ENCODE results near the gene FCAR. TPM values are rescaled to one million over a fixed set of nuclear protein-coding genes. Genes with fewer than 3 reads are reported as not detected.
A peak's percentile ranks its signal among the peaks of the same experiment; 100 is the strongest.
"Not testable (repeated sequence)": the region's sequence is repeated elsewhere in the genome, so short reads cannot be mapped to it uniquely, and the experiment has no call there.

FCAR gene
- polyA plus RNA-seq (2013) = not detected in 2 replicates

DNA sequence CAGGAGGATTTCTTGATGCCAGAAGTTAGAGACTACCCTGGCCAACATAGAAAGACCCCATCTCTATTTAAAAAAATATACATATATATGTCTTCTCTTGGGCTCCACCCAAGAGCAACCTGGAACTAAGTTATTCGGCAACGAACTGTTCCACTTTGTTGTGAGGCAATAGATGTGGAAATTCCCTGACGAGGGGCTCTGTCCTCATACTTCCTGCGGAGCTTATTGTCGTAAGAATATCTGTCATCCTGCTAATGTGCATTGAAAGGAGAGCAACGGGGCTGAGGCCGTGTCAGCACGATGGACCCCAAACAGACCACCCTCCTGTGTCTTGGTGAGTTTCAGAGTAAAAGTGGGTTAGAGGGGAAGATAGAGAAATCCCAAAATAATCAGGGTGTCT is at the start of gene FCAR:
Gene FCAR (plus strand): TSS at position 246 of the 400 bp plus-strand sequence. CDS start 55 bp downstream, at position 301.
- no peak within 1 kb of the TSS for H2BK120ac ChIP-seq (ENCODE audit: insufficient read depth, low read length, poor library complexity)
- H3K4me3 ChIP-seq (ENCODE audit: low read depth, low read length) = no peak within 1 kb of the TSS
- no peak within 1 kb of the TSS for H4K12ac ChIP-seq (ENCODE audit: low read depth, low read length)
- no peak within 1 kb of the TSS for H3K14ac ChIP-seq (ENCODE audit: low read length)
- H2AK5ac ChIP-seq (ENCODE audit: low read length) = no peak within 1 kb of the TSS
- H3K4ac ChIP-seq (ENCODE audit: low read depth, low read length) = no peak within 1 kb of the TSS
- no peak within 1 kb of the TSS for H3K4me2 ChIP-seq (ENCODE audit: low read length)
- no peak within 1 kb of the TSS for H3K27ac ChIP-seq (ENCODE audit: low read depth, low read length)
- H3K27me3 ChIP-seq (ENCODE audit: insufficient read depth, low read length) = no peaks in the 10 kb centered on the region
- H3K9me3 ChIP-seq (ENCODE audit: insufficient read depth, low read depth, low read length) = peaks cover 3% of the 10 kb centered on the region
- H4K8ac ChIP-seq (ENCODE audit: low read depth, low read length) = no peak within 1 kb of the TSS
- H3K79me1 ChIP-seq (ENCODE audit: low read length) = no peaks in the 10 kb centered on the region
- no peak within 1 kb of the TSS for H4K91ac ChIP-seq (ENCODE audit: low read depth, low read length)
- DNase-seq = peak; percentile 7 to 30
- no peaks in the 10 kb centered on the region for H3K36me3 ChIP-seq (ENCODE audit: control insufficient read depth in 1 of 2, insufficient read depth in 2 of 2, low read length in 2 of 2)
- H3K23ac ChIP-seq (ENCODE audit: low read length) = no peak within 1 kb of the TSS
- no peak within 1 kb of the TSS for H2BK5ac ChIP-seq (ENCODE audit: low read depth, low read length, poor library complexity)
- H3K79me2 ChIP-seq (ENCODE audit: control insufficient read depth, insufficient read depth, low read length, poor library complexity) = no peaks in the 10 kb centered on the region
- H3K18ac ChIP-seq (ENCODE audit: low read length) = no peak within 1 kb of the TSS
- H3K4me1 ChIP-seq (ENCODE audit: control insufficient read depth in 1 of 2, insufficient read depth in 2 of 2, low read length in 2 of 2) = no peaks in the 10 kb centered on the region
- no peak within 1 kb of the TSS for H2AFZ ChIP-seq (ENCODE audit: insufficient read depth, low read length, poor library complexity)
- H3K9ac ChIP-seq (ENCODE audit: low read length) = no peak within 1 kb of the TSS
- no CpG with 5 or more reads among the region's 8 CpGs for WGBS (ENCODE audit: extremely low coverage, insufficient coverage, insufficient read length)
- no peak within 1 kb of the TSS for H2BK12ac ChIP-seq (ENCODE audit: low read length)

DNA sequence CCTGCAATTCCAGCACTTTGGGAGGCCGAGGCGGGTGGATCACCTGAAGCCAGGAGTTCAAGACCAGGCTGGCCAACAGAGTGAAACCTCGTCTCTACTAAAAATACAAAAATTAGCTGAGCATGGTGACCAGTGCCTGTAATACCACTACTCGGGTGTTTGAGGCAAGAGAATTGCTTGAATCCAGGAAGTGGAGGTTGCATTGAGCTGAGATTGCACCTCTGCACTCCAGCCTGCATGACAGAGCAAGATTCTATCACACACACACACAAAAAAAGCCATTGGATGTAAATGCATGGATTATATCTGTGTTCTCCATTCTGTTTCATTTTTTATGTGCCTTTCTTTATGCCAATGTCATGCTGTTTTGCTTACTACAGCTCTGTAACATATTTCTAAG is 49.6 kb upstream of the FCAR start:
- peaks cover 14% of the 10 kb centered on the region for H3K9me3 ChIP-seq (ENCODE audit: insufficient read depth, low read depth, low read length)
- WGBS (ENCODE audit: extremely low coverage, insufficient coverage, insufficient read length) = no CpG with 5 or more reads among the region's 4 CpGs
- not testable (repeated sequence) for H2BK120ac ChIP-seq (ENCODE audit: insufficient read depth, low read length, poor library complexity); H4K12ac ChIP-seq (ENCODE audit: low read depth, low read length); DNase-seq; H2BK12ac ChIP-seq (ENCODE audit: low read length); H2AFZ ChIP-seq (ENCODE audit: insufficient read depth, low read length, poor library complexity); H3K14ac ChIP-seq (ENCODE audit: low read length); H2AK5ac ChIP-seq (ENCODE audit: low read length); H3K4me1 ChIP-seq (ENCODE audit: control insufficient read depth in 1 of 2, insufficient read depth in 2 of 2, low read length in 2 of 2); H4K91ac ChIP-seq (ENCODE audit: low read depth, low read length); H3K4me2 ChIP-seq (ENCODE audit: low read length); H3K9ac ChIP-seq (ENCODE audit: low read length); H3K4ac ChIP-seq (ENCODE audit: low read depth, low read length); H3K36me3 ChIP-seq (ENCODE audit: control insufficient read depth in 1 of 2, insufficient read depth in 2 of 2, low read length in 2 of 2); H2BK5ac ChIP-seq (ENCODE audit: low read depth, low read length, poor library complexity); H3K27ac ChIP-seq (ENCODE audit: low read depth, low read length); H3K18ac ChIP-seq (ENCODE audit: low read length); H4K8ac ChIP-seq (ENCODE audit: low read depth, low read length); H3K27me3 ChIP-seq (ENCODE audit: insufficient read depth, low read length); H3K23ac ChIP-seq (ENCODE audit: low read length); H3K79me1 ChIP-seq (ENCODE audit: low read length); H3K79me2 ChIP-seq (ENCODE audit: control insufficient read depth, insufficient read depth, low read length, poor library complexity); H3K4me3 ChIP-seq (ENCODE audit: low read depth, low read length)

DNA sequence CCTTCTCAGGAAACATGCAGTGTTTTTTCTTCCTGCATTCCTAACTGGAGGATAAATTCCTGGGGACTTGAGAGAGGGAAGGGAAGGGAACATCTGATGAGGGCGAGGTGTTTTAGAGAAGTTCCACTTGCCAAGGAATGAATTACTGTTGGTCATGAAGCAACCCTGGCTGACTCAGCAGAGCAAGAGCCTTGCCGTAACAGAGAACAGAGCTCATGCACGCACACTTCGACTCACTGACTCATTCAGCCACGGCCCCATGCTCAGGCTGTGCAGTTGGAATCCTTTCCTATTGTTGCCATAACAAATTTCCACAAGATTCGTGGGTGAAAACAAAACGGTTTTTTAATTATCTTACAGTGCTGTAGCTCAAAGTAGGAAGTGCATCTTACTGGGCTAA is 48.7 kb upstream of the FCAR start:
- not testable (repeated sequence) for H3K36me3 ChIP-seq (ENCODE audit: control insufficient read depth in 1 of 2, insufficient read depth in 2 of 2, low read length in 2 of 2); H2BK120ac ChIP-seq (ENCODE audit: insufficient read depth, low read length, poor library complexity); H3K79me2 ChIP-seq (ENCODE audit: control insufficient read depth, insufficient read depth, low read length, poor library complexity); H3K27ac ChIP-seq (ENCODE audit: low read depth, low read length); H3K4me3 ChIP-seq (ENCODE audit: low read depth, low read length); H2BK12ac ChIP-seq (ENCODE audit: low read length); H3K79me1 ChIP-seq (ENCODE audit: low read length); DNase-seq; H3K4me1 ChIP-seq (ENCODE audit: control insufficient read depth in 1 of 2, insufficient read depth in 2 of 2, low read length in 2 of 2); H4K12ac ChIP-seq (ENCODE audit: low read depth, low read length); H2AFZ ChIP-seq (ENCODE audit: insufficient read depth, low read length, poor library complexity); H2AK5ac ChIP-seq (ENCODE audit: low read length); H3K23ac ChIP-seq (ENCODE audit: low read length); H3K18ac ChIP-seq (ENCODE audit: low read length); H3K14ac ChIP-seq (ENCODE audit: low read length); H4K91ac ChIP-seq (ENCODE audit: low read depth, low read length); H3K4me2 ChIP-seq (ENCODE audit: low read length); H4K8ac ChIP-seq (ENCODE audit: low read depth, low read length); H3K9ac ChIP-seq (ENCODE audit: low read length); H3K4ac ChIP-seq (ENCODE audit: low read depth, low read length); H2BK5ac ChIP-seq (ENCODE audit: low read depth, low read length, poor library complexity); H3K27me3 ChIP-seq (ENCODE audit: insufficient read depth, low read length)
- peaks cover 15% of the 10 kb centered on the region for H3K9me3 ChIP-seq (ENCODE audit: insufficient read depth, low read depth, low read length)
- WGBS (ENCODE audit: extremely low coverage, insufficient coverage, insufficient read length) = no CpG with 5 or more reads among the region's 7 CpGs

DNA sequence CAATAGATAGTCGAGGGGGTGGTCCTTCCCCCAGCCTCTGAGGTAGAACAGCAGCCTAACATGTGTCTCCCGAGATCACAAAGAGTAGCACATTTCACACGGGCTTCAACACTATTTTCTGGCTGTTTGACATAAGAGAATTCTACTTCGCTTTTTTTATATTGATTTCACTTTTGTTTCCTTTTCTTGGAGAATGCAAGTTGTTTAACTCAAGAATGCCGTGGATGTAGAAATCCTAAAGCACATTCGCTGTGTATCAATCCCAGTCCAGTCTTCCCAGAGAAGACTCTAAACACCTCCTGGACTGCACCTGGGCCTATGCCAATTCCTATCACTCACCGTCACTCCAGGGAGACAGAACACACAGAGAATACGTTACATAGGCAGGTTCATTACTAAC is 46.0 kb upstream of the FCAR start:
- not testable (repeated sequence) for H4K91ac ChIP-seq (ENCODE audit: low read depth, low read length); H4K8ac ChIP-seq (ENCODE audit: low read depth, low read length); H3K4ac ChIP-seq (ENCODE audit: low read depth, low read length); H2BK12ac ChIP-seq (ENCODE audit: low read length); H3K23ac ChIP-seq (ENCODE audit: low read length); H3K18ac ChIP-seq (ENCODE audit: low read length); DNase-seq; H3K79me2 ChIP-seq (ENCODE audit: control insufficient read depth, insufficient read depth, low read length, poor library complexity); H3K4me1 ChIP-seq (ENCODE audit: control insufficient read depth in 1 of 2, insufficient read depth in 2 of 2, low read length in 2 of 2); H3K4me2 ChIP-seq (ENCODE audit: low read length); H3K27ac ChIP-seq (ENCODE audit: low read depth, low read length); H4K12ac ChIP-seq (ENCODE audit: low read depth, low read length); H2AFZ ChIP-seq (ENCODE audit: insufficient read depth, low read length, poor library complexity); H3K4me3 ChIP-seq (ENCODE audit: low read depth, low read length); H2AK5ac ChIP-seq (ENCODE audit: low read length); H3K9ac ChIP-seq (ENCODE audit: low read length); H3K27me3 ChIP-seq (ENCODE audit: insufficient read depth, low read length); H3K14ac ChIP-seq (ENCODE audit: low read length); H2BK120ac ChIP-seq (ENCODE audit: insufficient read depth, low read length, poor library complexity); H2BK5ac ChIP-seq (ENCODE audit: low read depth, low read length, poor library complexity); H3K79me1 ChIP-seq (ENCODE audit: low read length); H3K36me3 ChIP-seq (ENCODE audit: control insufficient read depth in 1 of 2, insufficient read depth in 2 of 2, low read length in 2 of 2)
- WGBS (ENCODE audit: extremely low coverage, insufficient coverage, insufficient read length) = no CpG with 5 or more reads among the region's 8 CpGs
- H3K9me3 ChIP-seq (ENCODE audit: insufficient read depth, low read depth, low read length) = peaks cover 13% of the 10 kb centered on the region

All from trophoblast cell (in vitro differentiated cells and primary cell).